Forelimb muscle (tissue), 1 donor: ENCODE results near the gene RSPH6A. TPM values are rescaled to one million over a fixed set of nuclear protein-coding genes. Genes with fewer than 3 reads are reported as not detected.
A peak's percentile ranks its signal among the peaks of the same experiment; 100 is the strongest.

ENCODE experiments used
- DNase-seq: peaks from one replicate; pipeline ENCODE4 v3.0.0-alpha.2; 2013; ENCODE audit warnings: low read depth
- polyA plus RNA-seq: library from polyadenylated mRNA; unstranded; fragments of 120-200 nt; gene quantifications from one replicate; pipeline ENCODE4 v1.2.1, GENCODE V29; 2013; ENCODE audit not compliant: insufficient read length

Gene RSPH6A
- polyA plus RNA-seq = not detected

DNA sequence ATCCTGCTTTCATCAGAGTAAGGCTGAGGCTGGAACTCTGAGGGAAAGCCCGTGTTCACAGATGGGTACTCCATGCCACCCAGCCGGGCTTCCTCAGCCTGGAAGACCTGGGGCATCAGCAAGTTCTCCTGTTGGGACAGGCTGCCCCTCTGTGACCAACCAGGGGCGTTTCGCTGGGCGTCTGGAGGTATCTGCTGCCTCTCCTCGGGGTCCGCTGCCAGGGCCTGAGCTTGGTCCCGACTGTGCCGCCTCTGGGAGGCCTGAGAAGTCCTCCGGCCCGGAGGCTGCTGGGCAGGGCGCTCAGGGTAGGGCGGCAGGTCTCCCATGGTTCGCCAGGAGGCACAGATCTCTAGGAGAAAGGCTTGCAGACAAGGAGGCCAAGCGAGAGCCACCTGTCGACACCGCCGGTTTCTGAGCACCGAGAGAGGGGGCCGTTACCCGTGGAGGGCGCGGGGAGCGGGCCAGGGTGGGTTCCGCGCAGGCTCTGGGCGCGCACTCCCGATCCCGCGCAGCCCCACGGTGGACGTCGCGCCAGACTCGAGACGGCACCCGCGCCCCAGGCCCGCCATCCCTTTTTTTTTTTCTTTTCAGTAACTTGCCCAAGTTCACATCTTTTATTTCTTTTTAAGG, at the start of gene RSPH6A:
Gene RSPH6A (minus strand): TSS at position 458 of the 630 bp plus-strand sequence. CDS start 132 bp downstream, at position 326.
- no peak for DNase-seq

- no peak for DNase-seq
These were observed 49.5 kb upstream of the RSPH6A start for GRCh38 chr19:45864629-45865082.

DNA sequence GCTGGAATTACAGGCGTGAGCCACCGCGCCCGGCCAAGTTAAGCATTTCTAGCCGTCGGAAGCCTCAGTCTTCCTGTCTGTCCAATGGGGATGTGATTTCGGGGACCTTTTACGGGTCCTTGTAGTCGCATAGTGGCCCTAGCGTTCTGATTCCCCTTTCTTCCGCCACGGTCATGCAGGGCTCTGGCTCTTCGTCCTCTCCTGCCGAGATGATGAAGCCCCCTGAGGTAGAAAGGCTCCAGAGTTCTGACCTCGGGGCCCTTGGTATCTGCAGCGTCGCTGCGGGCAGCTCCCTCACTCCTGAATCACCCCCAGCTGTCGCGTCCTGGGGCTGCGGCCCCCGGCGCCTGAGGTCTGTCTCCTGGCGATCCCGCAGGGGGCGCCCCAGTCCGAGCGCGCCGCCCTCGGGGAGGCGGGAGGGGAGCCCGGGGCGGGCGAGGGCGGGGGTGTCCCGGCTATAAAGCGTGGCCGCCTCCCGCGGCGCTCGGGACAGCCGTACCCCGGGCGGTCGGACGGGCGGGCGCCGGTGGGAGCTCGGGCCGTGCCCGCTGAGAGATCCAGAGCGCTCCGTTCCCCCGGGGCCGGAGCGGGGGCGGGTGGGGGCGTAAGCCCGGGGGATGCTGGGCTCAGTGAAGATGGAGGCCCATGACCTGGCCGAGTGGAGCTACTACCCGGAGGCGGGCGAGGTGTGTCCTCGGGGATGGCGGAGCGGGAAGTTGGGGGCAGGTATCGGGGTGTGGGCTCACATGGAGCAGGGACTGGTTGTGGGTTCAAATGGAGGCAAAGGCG, 48.9 kb upstream of the RSPH6A start, which contains the start of gene FOXA3:
Gene FOXA3 (plus strand): TSS at position 487 of the 789 bp plus-strand sequence. CDS start 131 bp downstream, at position 618.
- no peak for DNase-seq

DNA sequence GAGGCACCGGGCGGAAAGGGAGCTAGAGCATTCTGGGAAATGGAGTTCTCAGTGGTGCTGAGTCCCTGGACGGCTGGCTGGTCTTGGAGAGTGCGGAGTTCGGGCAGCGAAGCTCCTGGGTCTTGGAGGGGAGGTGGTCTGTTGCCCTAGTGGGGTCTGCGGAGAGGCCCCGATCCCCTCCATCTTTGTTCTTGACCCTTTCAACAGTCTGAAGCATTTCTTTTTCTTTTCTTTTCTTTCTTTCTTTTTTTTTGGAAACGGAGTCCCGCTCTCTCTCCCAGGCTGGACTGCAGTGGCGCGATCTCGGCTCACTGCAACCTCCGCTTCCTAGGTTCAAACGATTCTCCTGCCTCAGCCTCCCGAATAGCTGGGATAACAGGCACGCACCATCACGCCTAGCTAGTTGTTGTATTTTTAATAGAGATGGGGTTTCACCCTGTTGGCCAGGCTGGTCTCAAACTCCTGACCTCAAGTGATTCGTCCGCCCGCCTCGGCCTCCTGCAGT, 48.3 kb upstream of the RSPH6A start:
- DNase-seq = no peak

DNA sequence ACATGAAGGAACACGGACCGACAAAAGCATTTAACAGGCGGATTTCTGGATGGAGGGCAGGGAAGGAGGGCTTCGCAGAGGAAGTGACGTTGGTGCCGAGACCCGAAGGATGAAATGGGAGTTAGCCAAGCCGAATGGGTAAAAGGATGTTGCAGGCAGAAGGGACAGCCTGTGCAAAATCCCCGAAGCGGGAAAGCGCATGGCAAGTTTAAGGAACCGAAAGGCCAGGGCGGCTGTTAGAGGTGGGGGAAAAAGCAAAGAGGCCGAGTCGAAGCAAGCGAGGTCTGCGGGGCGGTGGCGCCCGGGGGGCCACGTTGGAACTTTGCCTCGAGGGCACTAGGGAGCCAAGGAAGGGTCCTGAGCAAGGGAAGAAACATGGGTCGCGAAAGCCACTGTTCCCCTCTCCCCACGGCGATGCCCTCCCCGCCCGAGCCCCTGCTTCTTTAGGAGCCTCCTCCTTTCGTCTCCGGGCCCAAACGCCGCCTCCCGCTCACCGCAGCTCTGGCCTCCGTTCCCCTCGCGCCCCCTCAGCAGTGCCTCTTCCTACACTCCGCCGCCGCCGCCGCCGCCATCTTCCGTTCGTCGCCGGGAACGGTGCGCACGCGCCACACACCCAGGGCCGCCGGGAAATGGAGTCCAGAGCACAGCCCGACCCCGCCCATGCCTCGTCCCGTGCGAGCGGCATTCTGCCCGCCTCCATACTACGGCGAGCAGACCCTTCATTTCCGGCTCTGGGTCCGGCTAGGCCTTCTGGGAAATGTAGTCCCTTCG, 47.6 kb upstream of the RSPH6A start, which contains the start of gene SYMPK:
Gene SYMPK (minus strand): TSS at position 584 of the 771 bp plus-strand sequence. CDS start 8,652 bp downstream, outside the sequence.
- peak; percentile 97 for DNase-seq

DNA sequence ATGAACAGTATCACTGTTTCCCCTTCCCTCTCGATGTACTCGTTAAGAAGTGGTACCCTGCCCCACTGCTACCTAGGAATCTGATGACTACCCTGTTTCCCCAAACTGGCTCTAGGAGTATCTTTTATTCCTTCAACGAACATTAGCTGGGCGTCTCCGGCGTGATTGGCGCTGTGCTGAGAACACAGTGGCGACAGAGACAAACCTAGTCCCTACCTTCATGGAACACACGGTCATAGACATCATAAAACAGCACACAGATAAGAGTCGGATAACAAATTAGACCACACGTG, 47.1 kb upstream of the RSPH6A start:
- no peak for DNase-seq

GRCh38 chr19:45860359-45861259, 45.5 kb upstream of the RSPH6A start:
- DNase-seq = no peak

DNA sequence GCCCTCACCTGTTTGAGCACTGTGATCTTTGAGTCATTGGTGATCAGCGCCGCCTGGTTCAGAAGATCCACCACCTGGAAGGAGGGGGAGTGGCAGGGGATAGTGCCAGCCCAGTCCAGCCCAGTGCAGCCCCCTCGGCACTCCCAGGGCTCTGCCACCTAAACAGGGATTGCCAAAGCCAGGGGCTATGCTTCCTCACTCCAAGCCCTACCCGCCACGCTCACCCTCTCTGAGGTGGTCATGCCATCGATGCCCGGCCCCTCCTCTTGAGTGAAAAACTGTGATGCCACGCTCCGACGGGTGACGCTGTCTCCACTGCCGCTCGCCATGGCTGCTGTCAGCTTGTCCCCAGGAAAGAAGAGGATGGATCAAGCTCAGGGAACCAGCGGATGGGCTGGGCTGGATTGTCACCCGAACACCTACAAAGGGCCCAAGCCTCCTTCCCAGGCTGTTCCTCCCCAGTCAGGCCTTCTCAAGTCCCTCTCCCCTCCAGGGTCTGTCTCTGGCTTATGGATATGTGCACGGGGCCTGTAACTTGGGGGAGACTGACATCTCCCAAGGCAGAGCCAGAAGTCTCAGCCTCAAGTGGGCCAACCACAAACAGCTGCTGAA, 39.2 kb upstream of the RSPH6A start:
- DNase-seq = no peak

DNA sequence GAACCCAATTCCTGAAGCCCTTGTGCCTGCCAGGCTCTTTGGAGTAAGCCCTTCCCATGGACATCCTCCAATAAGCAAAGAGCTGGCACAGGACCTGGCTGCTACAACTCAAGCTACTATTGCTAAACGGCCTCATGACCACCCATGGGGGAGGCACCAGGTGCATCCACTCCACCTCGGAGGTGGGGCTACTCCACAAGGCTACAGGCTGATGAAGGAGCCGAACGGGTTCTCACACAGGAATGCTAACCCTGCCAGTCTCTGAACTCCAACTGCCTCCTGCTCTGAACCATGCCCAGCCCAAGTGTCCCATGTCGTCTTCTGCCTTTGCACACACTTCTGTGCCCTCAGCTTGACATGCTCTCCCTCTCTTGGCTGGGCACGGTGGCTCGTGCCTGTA, 37.9 kb upstream of the RSPH6A start:
- DNase-seq = no peak

- no peak for DNase-seq
These were observed 37.1 kb upstream of the RSPH6A start for GRCh38 chr19:45852145-45852750.

GRCh38 chr19:45848922-45849321, 33.8 kb upstream of the RSPH6A start:
- DNase-seq = no peak

- no peak for DNase-seq
These were observed 32.6 kb upstream of the RSPH6A start for GRCh38 chr19:45847663-45848062.

DNA sequence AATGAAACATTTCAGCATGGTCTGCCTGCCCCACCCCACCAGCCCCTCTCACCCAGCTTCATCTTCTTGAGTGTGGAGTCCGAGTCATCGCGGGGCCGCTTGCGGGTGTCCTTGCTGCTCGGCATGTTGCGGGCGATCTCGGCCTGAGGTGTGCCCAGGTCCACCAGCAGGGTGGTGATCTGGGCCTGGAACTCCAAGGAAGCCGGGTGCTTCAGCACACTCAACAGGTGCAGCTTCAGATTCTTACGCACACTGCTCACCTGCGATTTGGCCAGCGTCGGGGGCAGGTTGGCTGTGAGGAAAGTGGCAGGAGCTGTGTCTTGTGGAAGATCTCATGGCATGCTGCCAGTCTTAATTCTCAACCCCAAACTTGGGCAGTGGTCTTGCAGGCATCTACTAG, 27.1 kb upstream of the RSPH6A start:
- no peak for DNase-seq

GRCh38 chr19:45834970-45835369, 19.9 kb upstream of the RSPH6A start:
- no peak for DNase-seq

GRCh38 chr19:45828945-45829344, 13.8 kb upstream of the RSPH6A start:
- DNase-seq = no peak

DNA sequence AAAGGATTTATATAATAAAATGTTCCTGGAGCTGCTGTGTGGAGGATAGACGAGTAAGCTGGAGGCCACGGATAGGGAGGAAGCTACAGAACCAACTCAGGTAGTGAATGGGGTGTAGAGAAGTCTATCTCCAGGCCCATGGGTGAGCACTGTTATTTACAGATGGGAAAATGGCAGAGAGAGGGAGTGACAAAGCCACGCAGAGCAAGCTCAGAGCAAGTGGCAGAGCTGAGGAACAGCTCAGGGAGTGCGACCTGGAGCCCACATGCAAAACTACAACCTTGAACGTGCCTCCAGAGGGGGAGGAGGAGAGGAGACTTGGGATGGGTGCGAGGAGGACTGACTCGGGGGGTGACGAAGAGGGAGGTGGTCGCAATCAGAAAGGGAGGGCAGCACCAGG, 13.4 kb upstream of the RSPH6A start:
- no peak for DNase-seq

GRCh38 chr19:45827459-45828093, 12.5 kb upstream of the RSPH6A start:
- DNase-seq = no peak

- no peak for DNase-seq
These were observed 11.8 kb upstream of the RSPH6A start for GRCh38 chr19:45826934-45827333.
